Measurements from ENCODE around the gene CD300H.

The CD300H gene

GRCh38 chr17:74526681-74527080 lies 40.6 kb downstream of the CD300H start:
- no peak for DNase-seq
- Histone ChIP-seq H3K4me3 (ENCODE audit: low read depth, low read length) (no peak overlapping the region), H3K27me3 (peaks cover 44% of the 10 kb centered on the region), H3K36me3 (no peaks in the 10 kb centered on the region), H3K4me1 (no peaks in the 10 kb centered on the region), H3K9me3 (no peaks in the 10 kb centered on the region)
- TF ChIP-seq, protein P1, sequence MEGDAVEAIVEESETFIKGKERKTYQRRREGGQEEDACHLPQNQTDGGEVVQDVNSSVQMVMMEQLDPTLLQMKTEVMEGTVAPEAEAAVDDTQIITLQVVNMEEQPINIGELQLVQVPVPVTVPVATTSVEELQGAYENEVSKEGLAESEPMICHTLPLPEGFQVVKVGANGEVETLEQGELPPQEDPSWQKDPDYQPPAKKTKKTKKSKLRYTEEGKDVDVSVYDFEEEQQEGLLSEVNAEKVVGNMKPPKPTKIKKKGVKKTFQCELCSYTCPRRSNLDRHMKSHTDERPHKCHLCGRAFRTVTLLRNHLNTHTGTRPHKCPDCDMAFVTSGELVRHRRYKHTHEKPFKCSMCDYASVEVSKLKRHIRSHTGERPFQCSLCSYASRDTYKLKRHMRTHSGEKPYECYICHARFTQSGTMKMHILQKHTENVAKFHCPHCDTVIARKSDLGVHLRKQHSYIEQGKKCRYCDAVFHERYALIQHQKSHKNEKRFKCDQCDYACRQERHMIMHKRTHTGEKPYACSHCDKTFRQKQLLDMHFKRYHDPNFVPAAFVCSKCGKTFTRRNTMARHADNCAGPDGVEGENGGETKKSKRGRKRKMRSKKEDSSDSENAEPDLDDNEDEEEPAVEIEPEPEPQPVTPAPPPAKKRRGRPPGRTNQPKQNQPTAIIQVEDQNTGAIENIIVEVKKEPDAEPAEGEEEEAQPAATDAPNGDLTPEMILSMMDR (IDR thresholded peaks at IDR 0.05; ENCODE audit: low read depth, low read length), result no peak

GRCh38 chr17:74525781-74526288 lies 41.5 kb downstream of the CD300H start:
- Histone ChIP-seq H3K4me3 (ENCODE audit: low read depth, low read length) (no peak overlapping the region), H3K9me3 (no peaks in the 10 kb centered on the region), H3K36me3 (no peaks in the 10 kb centered on the region), H3K27me3 (peaks cover 50% of the 10 kb centered on the region), H3K4me1 (no peaks in the 10 kb centered on the region)
- no peak for DNase-seq
- TF ChIP-seq, protein P1 (IDR thresholded peaks at IDR 0.05; ENCODE audit: low read depth, low read length), result no peak

- TF ChIP-seq, protein P1 (IDR thresholded peaks at IDR 0.05; ENCODE audit: low read depth, low read length), result no peak
- no peaks in the 10 kb centered on the region for H3K4me1 ChIP-seq
- no peaks in the 10 kb centered on the region for H3K36me3 ChIP-seq
- H3K4me3 ChIP-seq (ENCODE audit: low read depth, low read length), result no peak overlapping the region
- H3K9me3 ChIP-seq, result no peaks in the 10 kb centered on the region
- DNase-seq, result no peak
- H3K27me3 ChIP-seq, result peaks cover 50% of the 10 kb centered on the region
Measured at GRCh38 chr17:74525465-74525725, 41.9 kb downstream of the CD300H start.

- no peaks in the 10 kb centered on the region for H3K36me3 ChIP-seq
- no peak overlapping the region for H3K4me3 ChIP-seq (ENCODE audit: low read depth, low read length)
- H3K27me3 ChIP-seq, result peaks cover 53% of the 10 kb centered on the region
- TF ChIP-seq, protein P1 (IDR thresholded peaks at IDR 0.05; ENCODE audit: low read depth, low read length), result no peak
- no peak for DNase-seq
- no peaks in the 10 kb centered on the region for H3K4me1 ChIP-seq
- no peaks in the 10 kb centered on the region for H3K9me3 ChIP-seq
Measured at GRCh38 chr17:74524653-74525464, 42.5 kb downstream of the CD300H start.

DNA sequence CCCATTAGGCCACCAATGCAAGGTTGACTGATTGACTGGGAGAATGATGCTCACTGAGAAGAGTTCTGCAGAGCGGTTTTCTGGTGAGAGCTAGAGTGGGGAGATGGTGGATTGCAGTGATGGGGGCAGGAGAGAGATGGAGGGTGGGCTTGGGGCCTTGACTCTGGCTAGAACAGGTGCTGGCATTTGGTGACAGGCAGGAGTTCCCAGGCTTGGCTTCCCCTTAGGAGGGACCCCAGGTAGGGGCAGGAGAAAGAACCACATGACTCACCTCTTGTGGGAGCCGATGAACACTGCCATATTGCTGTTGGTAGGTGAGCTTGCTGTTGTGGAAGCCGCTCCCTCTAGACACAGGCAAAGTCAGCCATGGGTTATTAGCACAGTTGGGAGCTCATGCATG lies 44.0 kb downstream of the CD300H start:
- Histone ChIP-seq H3K27me3 (peaks cover 47% of the 10 kb centered on the region), H3K4me1 (no peaks in the 10 kb centered on the region), H3K9me3 (no peaks in the 10 kb centered on the region), H3K4me3 (ENCODE audit: low read depth, low read length) (no peak overlapping the region), H3K36me3 (no peaks in the 10 kb centered on the region)
- TF ChIP-seq, protein P1 (IDR thresholded peaks at IDR 0.05; ENCODE audit: low read depth, low read length), result no peak
- DNase-seq, result no peak

DNA sequence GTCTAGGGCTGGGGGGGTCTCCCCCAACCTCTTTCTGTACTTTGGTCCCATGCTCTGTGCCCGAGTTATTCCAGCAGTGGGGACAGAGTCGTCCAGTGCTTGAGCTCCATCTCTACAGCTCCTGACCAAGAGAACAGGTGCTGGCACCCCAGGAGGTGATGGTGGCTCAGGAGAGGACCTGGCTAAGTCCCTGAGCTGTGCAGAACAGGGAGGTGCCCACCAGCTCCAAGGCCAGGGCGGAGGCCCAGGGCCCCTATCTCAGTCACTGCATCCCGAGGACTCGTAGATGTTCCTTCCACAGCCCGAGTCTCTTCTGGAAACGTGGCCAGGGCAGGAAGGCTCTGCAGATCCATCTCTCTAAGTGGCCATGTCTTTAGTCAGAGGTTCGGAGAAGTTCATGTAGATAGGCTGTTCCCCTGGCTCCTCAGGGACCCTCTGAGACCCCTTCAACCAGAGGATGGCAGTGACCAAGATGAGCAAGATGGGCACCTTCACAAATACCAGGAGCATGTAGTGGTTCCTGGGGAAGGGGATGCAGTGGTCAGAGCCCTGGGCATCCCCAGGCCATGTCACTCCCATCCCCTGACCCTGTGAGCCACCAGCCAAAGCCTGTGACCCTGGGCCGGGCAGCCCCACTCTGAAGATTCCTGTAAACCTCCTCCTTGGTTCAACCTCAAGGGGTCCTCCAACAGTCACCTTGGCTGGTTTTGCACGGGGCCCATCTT lies 44.8 kb downstream of the CD300H start:
- DNase-seq, result no peak
- no peak overlapping the region for H3K4me3 ChIP-seq (ENCODE audit: low read depth, low read length)
- no peaks in the 10 kb centered on the region for H3K4me1 ChIP-seq
- H3K36me3 ChIP-seq, result no peaks in the 10 kb centered on the region
- TF ChIP-seq, protein P1 (IDR thresholded peaks at IDR 0.05; ENCODE audit: low read depth, low read length), result no peak
- no peaks in the 10 kb centered on the region for H3K9me3 ChIP-seq
- H3K27me3 ChIP-seq, result peaks cover 47% of the 10 kb centered on the region

All from BE2C (cell line).